OCI-LY7 (cell line): Measurements from ENCODE around the gene GRIP1. TPM values are rescaled to one million over a fixed set of nuclear protein-coding genes. Genes with fewer than 3 reads are reported as not detected.
A peak's percentile ranks its signal among the peaks of the same experiment; 100 is the strongest.

Experiments
- BruUV-seq: library from RNA; stranded (reverse); fragments of 400-500 nt; replicated peaks from 2 replicates; lab custom pipeline; 2021; lab: Mats Ljungman, UMichigan
- CTCF ChIA-PET: fragments of 300-600 bp; sonication (Branson Sonifier 250); formaldehyde crosslinking; loops from one replicate; lab custom pipeline; 2022; ENCODE audit warnings: antibody characterized with exemption; ENCODE audit not compliant: unreplicated experiment; lab: Charles Lee
- POLR2A ChIA-PET: fragments of 300-600 bp; sonication (Branson Sonifier 250); formaldehyde crosslinking; loops from one replicate; lab custom pipeline; 2022; ENCODE audit warnings: antibody characterized with exemption; lab: Charles Lee
- DNase-seq: peaks from one replicate; pipeline ENCODE4 v3.0.0-alpha.2; 2015; ENCODE audit warnings: low spot score
- H2AFZ ChIP-seq: fragments of 200-600 bp; sonication (generic), shearing (Covaris generic); 2 replicates; pipeline ENCODE4 v1.6.1; 2014; ENCODE audit warnings: mild to moderate bottlenecking, antibody characterized with exemption, low read length, moderate library complexity
- H3K27ac ChIP-seq: fragments of 200-600 bp; sonication (generic); 2 replicates; pipeline ENCODE4 v1.5.1; 2014; ENCODE audit warnings: mixed run types, low read depth, mild to moderate bottlenecking, moderate library complexity, low read length, inconsistent platforms; ENCODE audit not compliant: poor library complexity, severe bottlenecking
- H3K36me3 ChIP-seq: fragments of 200-600 bp; sonication (generic); 2 replicates; pipeline ENCODE4 v1.6.1; 2014; ENCODE audit warnings: mild to moderate bottlenecking, antibody characterized with exemption, low read length, moderate library complexity, mixed read lengths; ENCODE audit not compliant: insufficient read depth
- H3K4me1 ChIP-seq: fragments of 200-600 bp; sonication (generic); 2 replicates; pipeline ENCODE4 v1.5.1; 2014; ENCODE audit warnings: mild to moderate bottlenecking, low read length; ENCODE audit not compliant: insufficient read depth, poor library complexity, severe bottlenecking
- H3K4me2 ChIP-seq: fragments of 200-600 bp; sonication (generic); 2 replicates; pipeline ENCODE4 v1.6.1; 2014; ENCODE audit warnings: mild to moderate bottlenecking, low read length
- H3K4me3 ChIP-seq: fragments of 200-600 bp; sonication (generic); 2 replicates; pipeline ENCODE4 v1.5.1; 2014; ENCODE audit warnings: mild to moderate bottlenecking, low read depth, low read length; ENCODE audit not compliant: poor library complexity, severe bottlenecking
- H3K79me2 ChIP-seq: fragments of 200-600 bp; sonication (generic); 2 replicates; pipeline ENCODE4 v1.6.1; 2016; ENCODE audit warnings: low read depth, mild to moderate bottlenecking, low read length, moderate library complexity, mixed read lengths; ENCODE audit not compliant: insufficient read depth
- H3K9me2 ChIP-seq: fragments of 200-600 bp; sonication (generic); 2 replicates; pipeline ENCODE4 v1.6.1; 2016; ENCODE audit warnings: mild to moderate bottlenecking, low read length, mixed read lengths; ENCODE audit not compliant: insufficient read depth
- H3K9me3 ChIP-seq: fragments of 200-600 bp; sonication (generic); 2 replicates; pipeline ENCODE4 v1.6.1; 2014; ENCODE audit warnings: mild to moderate bottlenecking, mixed run types, low read length, mixed read lengths
- H4K20me1 ChIP-seq: fragments of 200-600 bp; sonication (generic); 2 replicates; pipeline ENCODE4 v1.6.1; 2014; ENCODE audit warnings: mild to moderate bottlenecking, antibody characterized with exemption, low read length, moderate library complexity, mixed read lengths; ENCODE audit not compliant: insufficient read depth
- CTCF ChIP-seq: fragments of 200-600 bp; sonication (generic); conservative IDR thresholded peaks from 2 replicates; pipeline ENCODE4 v1.5.1; 2014; ENCODE audit warnings: mild to moderate bottlenecking, antibody characterized with exemption, low read length, moderate library complexity, mixed read lengths
- EZH2phosphoT487 ChIP-seq: fragments of 200-600 bp; sonication (generic); IDR thresholded peaks from 2 replicates; pipeline ENCODE4 v1.6.1; 2018; ENCODE audit warnings: low read depth, borderline replicate concordance, mild to moderate bottlenecking, mixed run types, antibody characterized with exemption, low read length, moderate library complexity, mixed read lengths
- intact Hi-C: fragments of 100-400 bp; cut with micrococcal nuclease; formaldehyde crosslinking; loops from one replicate; pipeline ENCODE4 v1.10.0; 2022; ENCODE audit not compliant: unreplicated experiment
- total RNA-seq, 2 experiments: library from RNA; depleted of rRNA in 1 of 2; stranded (reverse); fragments of >200 nt in 1 of 2; shearing (Covaris generic) in 1 of 2; gene quantifications; 2 replicates each; pipeline ENCODE4 v1.2.3, GENCODE V29; 2014 to 2022

GRIP1 gene
- total RNA-seq, 2 experiments from 2014 or later, result 4.1 to 7.6 TPM

GRCh38 chr12:66629138-66629870 lies 49.6 kb downstream of the GRIP1 start:
- no TSS peak for BruUV-seq
- no peak for TF ChIP-seq EZH2phosphoT487
- Histone ChIP-seq H3K36me3 (no peaks in the 10 kb centered on the region), H3K79me2 (no peaks in the 10 kb centered on the region), H2AFZ (no peak overlapping the region), H3K9me2 (no peaks in the 10 kb centered on the region), H3K4me1 (peaks cover 49% of the 10 kb centered on the region), H3K27ac (no peak overlapping the region), H3K4me2 (no peak overlapping the region), H3K4me3 (no peak overlapping the region), H4K20me1 (no peaks in the 10 kb centered on the region), H3K9me3 (no peaks in the 10 kb centered on the region)
- DNase-seq, result no peak
- CTCF ChIA-PET, result no interaction called here
- POLR2A ChIA-PET, result interaction anchor here (0.9 to 6.4 kb wide), 7 partner anchors 8 to 56 kb away, joined by 3 to 60 read pairs (median 4); no protein-coding TSS in a partner anchor
- intact Hi-C loops, result no loop called here

- no peaks in the 10 kb centered on the region for H4K20me1 ChIP-seq
- peak overlapping the region; percentile 20 for H3K27ac ChIP-seq
- H2AFZ ChIP-seq, result peak overlapping the region; percentile 78
- DNase-seq, result no peak
- no peaks in the 10 kb centered on the region for H3K79me2 ChIP-seq
- H3K9me2 ChIP-seq, result no peaks in the 10 kb centered on the region
- no peaks in the 10 kb centered on the region for H3K36me3 ChIP-seq
- CTCF ChIA-PET, result interaction anchor here (1.3 to 2.1 kb wide), 3 partner anchors 9 to 65 kb away, joined by 4 to 8 read pairs (median 6); no protein-coding TSS in a partner anchor
- peaks cover 63% of the 10 kb centered on the region for H3K4me1 ChIP-seq
- peak overlapping the region; percentile 0 for H3K4me3 ChIP-seq
- TF ChIP-seq CTCF (no peak), EZH2phosphoT487 (no peak)
- POLR2A ChIA-PET, result interaction anchor here (0.5 to 6.4 kb wide), 12 partner anchors 8 to 183 kb away, joined by 3 to 60 read pairs (median 5); no protein-coding TSS in a partner anchor
- intact Hi-C loops, result no loop called here
- no TSS peak for BruUV-seq
- no peaks in the 10 kb centered on the region for H3K9me3 ChIP-seq
- H3K4me2 ChIP-seq, result peak overlapping the region; percentile 50
Measured at GRCh38 chr12:66627988-66628317, 50.9 kb downstream of the GRIP1 start.

GRCh38 chr12:66627270-66627987 lies 51.4 kb downstream of the GRIP1 start:
- H3K4me1 ChIP-seq, result peaks cover 68% of the 10 kb centered on the region
- TF ChIP-seq CTCF (no peak), EZH2phosphoT487 (no peak)

More at GRCh38 chr12:66627270-66627987, 51.4 kb downstream of the GRIP1 start:
- H3K4me2 ChIP-seq, result peak overlapping the region; percentile 50
- H2AFZ ChIP-seq, result peak overlapping the region; percentile 78
- no peaks in the 10 kb centered on the region for H3K79me2 ChIP-seq
- no peaks in the 10 kb centered on the region; the same call in 1 of the 2 replicates for H3K36me3 ChIP-seq
- peak overlapping the region; percentile 46 for H3K27ac ChIP-seq
- intact Hi-C loops, result no loop called here
- no peak for DNase-seq
- no TSS peak for BruUV-seq
- ChIA-PET CTCF (interaction anchor here (1.3 to 2.1 kb wide), 4 partner anchors 9 to 65 kb away, joined by 3 to 8 read pairs (median 5); no protein-coding TSS in a partner anchor), POLR2A (interaction anchor here (0.5 to 6.4 kb wide), 19 partner anchors 7 to 183 kb away, joined by 3 to 60 read pairs (median 5); no protein-coding TSS in a partner anchor)
- no peaks in the 10 kb centered on the region for H3K9me2 ChIP-seq
- no peaks in the 10 kb centered on the region for H3K9me3 ChIP-seq
- no peaks in the 10 kb centered on the region for H4K20me1 ChIP-seq
- H3K4me3 ChIP-seq, result no peak overlapping the region
